Upper lobe of left lung (tissue), 4 donors: ENCODE results near the gene CTNNB1.

ENCODE experiments used
- POLR2A ChIP-seq, 4 donors: fragments of 450-650 bp; IDR thresholded peaks; one replicate each; pipeline ENCODE4 v1.5.1; 2016 to 2017; ENCODE audit warnings: antibody characterized with exemption in 4 of 4, mild to moderate bottlenecking in 2 of 4
- POLR2AphosphoS5 ChIP-seq, 2 donors: sonication (generic); formaldehyde crosslinking; IDR thresholded peaks; one replicate each; pipeline ENCODE4 v1.5.1; 2017; ENCODE audit warnings: antibody characterized with exemption in 2 of 2

DNA sequence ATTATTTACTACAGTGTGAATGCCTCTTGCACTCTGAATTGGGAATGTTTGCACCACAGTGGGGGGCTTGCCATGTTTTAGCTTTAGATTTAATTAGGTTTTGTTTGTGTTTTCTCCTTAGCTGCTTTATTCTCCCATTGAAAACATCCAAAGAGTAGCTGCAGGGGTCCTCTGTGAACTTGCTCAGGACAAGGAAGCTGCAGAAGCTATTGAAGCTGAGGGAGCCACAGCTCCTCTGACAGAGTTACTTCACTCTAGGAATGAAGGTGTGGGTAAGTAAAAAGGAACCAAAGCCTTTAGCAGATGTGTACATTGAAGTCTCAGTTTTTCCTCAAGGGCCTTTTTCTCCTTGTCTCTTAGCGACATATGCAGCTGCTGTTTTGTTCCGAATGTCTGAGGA is 36.9 kb downstream of the CTNNB1 start:
- no peak for TF ChIP-seq POLR2A (IDR thresholded peaks at IDR 0.05)
- TF ChIP-seq POLR2AphosphoS5 (IDR thresholded peaks at IDR 0.05), result no peak
